ENCODE results near the gene PPP6R1.

The PPP6R1 gene

DNA sequence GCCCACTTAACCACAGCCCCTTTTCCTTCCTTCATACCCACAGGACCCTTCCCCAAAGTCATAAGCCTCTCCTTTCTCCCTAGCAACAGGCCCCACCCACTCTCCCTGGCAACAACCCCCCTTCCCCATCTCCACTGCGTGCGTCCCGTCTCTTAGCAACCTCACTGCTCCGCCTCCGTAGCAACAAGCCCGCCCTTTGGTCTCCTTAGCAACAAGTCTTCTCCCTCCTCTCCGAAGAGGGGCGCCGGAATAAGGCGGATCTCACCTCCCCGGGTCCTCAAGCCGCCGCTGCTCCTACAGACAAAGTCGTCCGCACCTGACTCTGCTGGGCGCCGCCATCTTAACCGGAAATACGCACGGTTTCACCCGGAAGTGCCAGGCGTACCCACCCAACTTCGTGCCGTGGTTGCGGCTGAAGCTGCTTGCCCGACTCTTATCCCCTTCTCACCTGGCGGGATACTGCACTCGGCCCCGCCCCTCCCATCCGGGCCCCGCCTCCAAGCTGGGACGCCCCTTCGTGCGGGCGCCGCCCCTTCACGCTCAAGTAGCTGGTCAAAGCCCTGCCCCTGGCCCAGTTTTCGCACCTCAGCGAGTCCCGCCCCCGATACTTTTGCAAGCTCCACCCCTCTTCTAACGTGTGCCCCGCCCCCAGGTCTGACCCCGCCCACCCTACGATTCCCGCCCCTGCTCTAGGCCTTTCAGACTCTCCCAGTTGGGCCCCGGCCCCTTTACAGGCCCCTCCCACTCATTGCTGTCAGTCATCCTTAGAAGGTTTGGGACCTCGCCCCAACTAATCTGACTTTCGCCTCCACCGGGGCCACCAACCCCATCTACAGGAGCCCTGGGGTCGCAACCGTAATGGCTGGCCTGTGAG lies 21.2 kb upstream of the PPP6R1 start, which contains the start of gene HSPBP1:
HSPBP1 (minus strand) TSS at position 341 of the 874 bp plus-strand sequence. CDS start 502 bp downstream, outside the sequence.
- peak; percentile 95 for DNase-seq

DNA sequence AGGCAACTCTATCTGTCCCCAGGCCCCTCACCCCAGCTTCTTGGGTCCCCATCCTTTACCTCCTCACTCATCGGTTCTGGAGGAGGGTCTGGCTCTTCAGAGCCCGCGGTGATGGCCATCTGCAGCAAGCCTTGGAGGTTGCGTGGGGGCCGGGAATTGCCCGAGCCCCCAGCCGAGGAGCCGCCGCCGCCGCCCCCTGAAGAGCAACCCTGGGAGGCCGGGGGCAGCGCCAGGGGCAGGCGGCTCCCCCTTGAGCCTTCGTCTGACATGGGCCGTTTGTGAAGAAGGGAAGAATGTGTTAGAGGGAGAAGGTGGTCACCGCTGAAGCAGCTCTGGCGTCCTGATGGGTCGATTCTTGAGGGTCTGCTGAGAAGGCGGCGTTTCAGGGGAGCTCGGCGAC lies 20.5 kb upstream of the PPP6R1 start:
- DNase-seq, result no peak

DNA sequence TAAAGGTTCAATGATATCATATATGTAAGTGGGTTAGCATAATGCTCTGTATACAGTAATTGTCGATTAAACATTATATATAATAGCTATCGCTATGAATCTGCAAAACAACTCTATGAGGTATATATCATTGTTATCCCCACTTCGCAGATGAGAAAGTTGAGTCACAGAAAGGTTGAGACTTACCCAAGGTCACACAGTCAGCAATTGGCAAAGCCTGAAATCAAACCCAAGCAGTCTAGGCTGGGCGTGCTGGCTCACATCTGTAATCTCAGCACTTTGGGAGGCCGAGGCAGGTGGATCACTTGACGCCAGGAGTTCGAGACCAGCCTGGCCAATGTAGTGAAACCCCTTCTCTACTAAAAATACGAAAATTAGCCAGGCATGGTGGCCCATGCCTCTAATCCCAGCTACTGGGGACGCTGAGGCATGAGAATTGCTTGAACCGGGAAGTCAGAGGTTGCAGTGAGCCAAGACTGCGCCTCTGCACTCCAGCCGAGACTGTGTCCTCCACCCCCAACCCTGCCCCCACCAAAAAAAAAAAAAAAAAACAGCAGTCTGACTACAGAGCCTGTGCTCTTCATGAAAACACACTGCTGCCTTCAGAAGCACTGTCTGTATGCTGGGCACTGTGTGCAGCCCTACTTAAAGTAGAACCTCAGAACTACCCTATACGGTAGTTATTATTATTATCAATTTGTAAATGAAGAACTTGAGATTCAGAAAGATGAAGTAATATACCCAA lies 19.7 kb upstream of the PPP6R1 start:
- no peak for DNase-seq

DNA sequence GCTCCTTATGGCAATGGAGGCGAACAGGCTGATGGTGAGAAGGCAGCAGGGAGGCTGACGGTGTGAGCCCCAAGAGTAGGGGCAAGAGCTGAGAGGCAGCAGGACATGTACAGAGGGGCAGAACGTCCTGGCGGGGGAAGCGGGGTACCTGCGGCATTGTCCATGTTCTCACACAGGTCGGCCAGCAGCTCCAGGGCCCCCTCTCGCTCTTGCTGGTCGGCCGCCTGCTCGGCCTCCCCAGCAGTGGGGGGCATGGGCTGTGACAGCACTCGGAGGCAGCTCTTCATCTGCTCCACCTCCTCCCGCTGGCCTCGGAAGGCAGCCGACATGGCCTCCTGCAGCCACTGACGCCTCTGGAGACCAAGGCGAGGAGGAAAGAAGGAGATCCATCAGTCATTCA lies 18.7 kb upstream of the PPP6R1 start:
- DNase-seq, result no peak

DNA sequence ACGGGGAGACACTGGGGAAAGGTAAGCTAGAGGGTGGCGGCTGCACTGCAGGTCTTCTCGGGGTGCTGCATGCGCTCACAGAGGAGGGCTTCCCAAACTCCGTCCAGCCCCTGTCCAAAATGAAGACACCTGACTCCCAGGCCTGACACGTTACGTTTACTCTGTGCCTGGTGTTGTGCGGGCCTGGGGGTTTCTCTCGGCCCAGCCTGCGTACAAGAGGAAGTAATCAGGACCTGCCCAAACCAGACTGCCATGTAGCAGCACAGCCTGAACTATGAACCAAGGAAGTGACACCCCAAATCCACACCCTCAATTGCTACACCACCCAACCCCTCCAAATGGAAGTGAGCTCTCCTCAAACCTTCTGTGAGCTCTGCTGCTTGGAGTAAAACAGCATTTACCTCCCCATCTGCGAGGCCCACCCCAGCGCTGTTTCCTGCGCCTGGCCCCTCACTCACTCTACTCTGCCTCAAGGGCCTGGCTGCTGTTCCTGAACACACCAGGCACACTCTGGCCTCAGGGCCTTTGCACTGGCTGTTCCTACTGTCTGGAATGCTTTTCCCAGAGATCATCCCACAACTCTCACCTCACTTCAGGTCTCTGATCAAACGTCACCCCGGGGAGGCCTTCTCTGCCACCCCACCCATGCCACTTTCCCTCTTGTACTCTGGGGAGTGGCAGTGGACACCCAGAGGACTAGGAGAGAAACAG lies 18.1 kb upstream of the PPP6R1 start:
- no peak for DNase-seq

DNA sequence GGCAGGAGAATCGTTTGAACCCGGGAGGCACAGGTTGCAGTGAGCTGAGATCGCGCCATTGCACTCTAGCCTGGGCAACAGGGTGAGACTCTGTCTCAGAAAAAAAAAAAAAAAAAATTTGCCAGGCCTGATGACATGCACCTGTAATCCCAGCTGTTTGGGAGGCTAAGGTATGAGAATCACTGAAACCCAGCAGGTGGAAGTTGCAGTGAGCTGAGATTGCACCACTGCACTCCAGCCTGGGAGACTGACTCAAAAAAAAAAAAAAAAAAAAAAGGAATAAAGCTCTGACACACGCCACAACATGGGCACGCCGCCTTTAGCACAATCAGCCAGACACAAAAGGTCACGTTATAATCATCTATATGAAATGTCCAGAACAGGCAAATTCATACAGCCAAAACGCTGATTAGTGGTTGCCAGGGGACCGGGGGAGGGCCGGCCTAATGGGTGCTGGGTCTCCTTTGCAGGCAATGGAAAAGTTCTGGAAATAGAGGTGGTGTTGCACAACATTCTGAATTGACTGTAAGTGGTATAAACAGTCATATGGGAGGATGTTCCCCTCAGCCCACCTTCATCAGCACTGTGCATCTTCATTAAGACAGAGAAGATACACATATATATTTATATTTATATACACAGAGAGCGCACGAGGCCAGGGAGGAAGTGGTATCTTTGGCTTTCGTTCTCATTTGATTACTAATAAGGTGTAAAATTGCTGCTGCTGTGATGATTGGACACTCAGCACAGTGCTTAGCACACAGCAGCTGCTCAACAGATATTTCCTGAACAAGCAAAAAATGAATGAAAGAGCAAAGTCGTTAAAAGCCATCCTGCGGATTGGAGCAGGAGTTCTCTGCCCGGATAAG lies 17.3 kb upstream of the PPP6R1 start:
- no peak for DNase-seq

DNA sequence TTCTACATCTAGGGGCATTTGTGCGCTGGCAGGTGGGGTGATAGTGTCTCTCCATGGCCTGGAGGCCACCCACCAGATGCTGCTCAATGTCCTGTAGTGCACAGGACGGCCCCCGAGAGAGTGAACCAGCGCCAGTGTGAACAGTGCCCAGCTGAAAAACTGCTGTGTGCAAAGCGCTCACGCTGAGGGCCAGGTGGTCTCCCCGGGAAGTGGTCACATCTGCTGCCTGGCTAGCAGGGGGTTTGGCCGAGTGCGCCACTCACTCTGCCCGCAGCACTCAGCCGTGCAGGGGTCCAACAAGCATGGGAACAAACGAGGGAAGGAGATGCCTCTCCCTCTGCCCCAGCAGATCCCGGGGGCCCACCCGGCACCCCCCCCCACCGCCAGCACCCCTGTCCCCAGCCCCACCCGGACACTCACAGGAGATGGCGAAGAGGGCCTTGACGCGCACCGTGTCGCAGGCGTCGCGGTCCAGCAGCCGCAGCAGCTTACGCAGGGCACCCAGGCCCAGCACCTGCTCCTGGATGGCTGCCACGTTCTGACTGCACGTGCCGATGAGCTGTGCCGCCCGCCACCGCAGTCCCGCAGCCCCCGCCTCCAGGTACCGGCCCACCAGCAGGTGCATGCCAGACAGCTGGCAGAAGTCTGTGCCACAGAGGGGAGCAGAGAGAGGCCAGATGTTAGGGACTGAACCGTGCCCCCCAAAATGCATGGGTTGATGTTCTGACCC lies 15.3 kb upstream of the PPP6R1 start:
- no peak for DNase-seq

DNA sequence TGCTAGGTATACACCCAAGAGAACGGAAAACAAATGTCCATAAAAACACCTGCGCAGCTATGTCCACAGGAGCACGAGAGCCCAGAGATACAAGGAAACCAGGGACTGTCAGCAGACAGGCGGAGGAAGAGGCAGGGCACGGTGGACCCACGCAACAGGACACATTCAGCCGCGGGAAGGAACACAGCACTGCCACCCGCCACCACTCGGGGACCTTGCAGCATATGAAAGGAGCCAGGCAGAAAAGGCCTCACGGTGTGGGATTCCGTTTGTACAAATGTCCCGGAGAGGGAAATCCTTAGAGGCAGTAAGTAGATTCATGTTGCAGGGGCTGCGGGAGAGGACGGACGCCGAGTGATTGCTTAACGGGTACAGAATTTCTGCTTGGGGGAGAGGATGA lies 13.3 kb upstream of the PPP6R1 start:
- DNase-seq, result no peak

DNA sequence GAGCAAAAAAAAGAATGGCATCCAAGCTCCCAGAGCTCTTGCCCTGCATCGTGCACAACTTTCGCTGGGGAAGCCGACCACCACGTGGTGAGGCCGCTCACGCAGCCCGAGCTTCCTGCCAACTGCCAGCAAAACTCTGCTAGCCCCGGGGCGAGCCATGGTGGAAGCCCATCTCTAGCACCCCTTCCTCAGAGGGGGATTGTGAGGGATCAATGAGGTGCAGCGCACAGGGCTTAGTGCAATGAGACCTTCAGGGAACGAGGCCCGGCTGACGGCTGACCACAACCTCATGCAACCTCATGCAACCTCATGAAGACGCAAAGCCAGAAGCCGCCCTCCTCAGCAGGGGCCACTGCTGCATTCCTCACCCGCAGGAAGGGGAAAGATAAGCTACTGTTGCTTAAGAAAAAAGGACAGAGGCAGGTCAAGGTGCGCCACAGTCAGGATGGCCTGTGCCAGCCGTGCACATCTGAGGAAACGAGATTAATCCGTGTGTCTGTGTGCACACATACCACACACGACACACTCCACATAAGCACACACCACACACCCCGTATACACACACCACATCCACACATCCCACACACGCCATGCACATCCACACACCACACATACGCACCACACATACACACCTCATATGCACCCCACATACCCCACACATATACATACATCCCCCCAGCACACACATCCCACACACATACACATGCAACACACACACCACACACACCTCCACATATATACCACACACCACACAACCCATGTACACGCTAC lies 11.5 kb upstream of the PPP6R1 start:
- no peak for DNase-seq

DNA sequence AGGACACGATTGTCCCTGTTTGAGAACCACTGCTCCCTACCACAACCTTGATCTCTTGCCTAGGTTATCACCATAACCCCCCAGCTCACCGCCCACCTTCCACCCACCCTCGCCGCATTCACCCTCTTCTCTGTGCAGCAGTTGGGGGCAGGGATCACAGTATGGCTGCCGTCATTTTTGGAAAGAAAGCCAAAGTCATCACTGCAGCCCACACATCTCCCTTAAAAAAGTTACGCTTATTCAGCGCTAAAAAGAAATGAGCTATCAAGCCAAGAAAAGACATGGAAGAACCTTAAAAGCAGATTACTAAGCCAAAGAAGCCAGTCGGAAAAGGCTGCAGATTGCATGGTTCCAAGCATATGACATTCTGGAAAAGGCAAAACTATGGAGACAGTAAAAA lies 10.5 kb upstream of the PPP6R1 start:
- no peak for DNase-seq

DNA sequence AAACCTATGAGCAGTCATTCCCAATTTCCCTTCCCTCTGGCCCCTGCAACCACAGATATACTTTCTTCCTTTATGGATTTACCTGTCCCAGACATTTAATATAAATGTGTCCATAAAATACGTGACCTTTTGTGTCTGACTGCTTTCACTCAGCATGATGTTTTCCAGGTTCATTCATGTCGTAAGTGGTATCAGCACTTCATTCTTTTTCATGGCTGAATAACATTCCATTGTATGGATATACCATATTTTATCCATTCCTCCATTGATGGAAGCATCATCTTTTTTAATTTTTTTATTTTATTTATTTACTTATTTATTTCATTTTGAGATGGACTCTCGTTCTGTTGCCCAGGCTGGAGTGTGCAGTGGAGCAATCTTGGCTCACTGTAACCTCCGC lies 8.0 kb upstream of the PPP6R1 start:
- DNase-seq, result no peak

DNA sequence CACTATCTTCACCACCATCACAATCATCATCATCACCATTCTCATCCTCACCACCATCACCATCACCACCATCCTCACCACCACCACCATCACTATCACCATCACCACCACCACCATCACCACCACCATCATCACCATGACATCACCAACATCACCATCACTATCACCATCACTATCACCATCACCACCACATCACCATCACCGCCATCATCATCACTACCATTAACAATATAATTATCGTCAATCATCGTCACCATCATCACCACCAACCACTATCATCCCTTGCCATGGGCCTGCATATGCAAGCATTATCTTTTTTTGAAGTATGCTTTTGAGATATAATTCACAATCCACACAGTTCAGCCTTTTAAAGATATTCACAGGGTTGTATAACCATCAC lies 7.6 kb upstream of the PPP6R1 start:
- no peak for DNase-seq

DNA sequence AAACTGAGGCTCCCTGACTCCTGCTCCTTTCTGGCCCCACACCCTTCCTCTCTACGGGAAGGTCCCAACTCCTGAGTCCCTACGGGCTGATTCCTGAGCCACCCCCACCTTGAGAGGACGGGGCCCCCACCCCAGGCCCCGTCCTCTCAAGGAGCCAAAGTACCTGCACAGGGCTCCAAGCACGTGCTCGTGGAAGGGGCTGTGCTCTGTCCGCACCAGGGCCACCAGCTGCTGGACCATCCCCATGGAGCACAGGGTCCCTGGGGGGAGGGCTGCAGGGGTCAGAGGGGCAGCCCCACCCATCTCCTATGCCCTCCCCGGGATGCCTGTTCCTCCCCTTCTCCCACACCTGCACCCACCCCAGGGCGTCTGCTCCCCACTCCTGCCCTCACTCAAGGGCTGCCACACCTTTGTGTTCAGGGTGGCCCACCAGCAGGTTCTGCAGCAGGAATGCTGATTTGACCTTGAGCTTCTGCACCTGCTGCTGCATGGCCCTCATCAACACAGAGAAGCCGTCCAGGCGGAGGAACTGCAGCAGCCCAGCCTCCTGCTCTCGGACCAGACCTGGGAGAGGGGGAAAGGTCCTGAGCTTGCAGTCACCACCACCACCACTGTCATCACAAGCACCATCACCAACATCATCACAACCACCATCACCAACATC lies 7.0 kb upstream of the PPP6R1 start:
- DNase-seq, result no peak

DNA sequence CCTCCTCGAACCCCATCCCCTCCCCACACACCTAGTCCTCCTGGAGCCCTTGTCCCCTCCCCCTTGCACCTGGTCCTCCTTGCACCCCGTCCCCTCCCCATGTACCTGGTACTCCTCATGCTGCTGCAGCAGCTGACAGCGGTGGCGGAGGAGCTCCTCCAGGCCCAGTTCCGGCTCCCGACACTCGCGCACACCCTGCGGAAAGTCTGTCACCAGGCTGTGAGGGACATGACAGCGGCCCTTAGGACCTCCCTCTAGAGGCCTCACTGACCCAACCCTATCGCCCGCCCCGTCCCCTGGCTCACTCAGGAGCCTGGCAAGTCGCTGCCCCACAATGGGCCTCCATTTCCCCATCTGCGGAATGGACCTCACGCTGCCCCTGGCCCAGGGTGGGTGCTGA lies 6.4 kb upstream of the PPP6R1 start:
- DNase-seq, result no peak

DNA sequence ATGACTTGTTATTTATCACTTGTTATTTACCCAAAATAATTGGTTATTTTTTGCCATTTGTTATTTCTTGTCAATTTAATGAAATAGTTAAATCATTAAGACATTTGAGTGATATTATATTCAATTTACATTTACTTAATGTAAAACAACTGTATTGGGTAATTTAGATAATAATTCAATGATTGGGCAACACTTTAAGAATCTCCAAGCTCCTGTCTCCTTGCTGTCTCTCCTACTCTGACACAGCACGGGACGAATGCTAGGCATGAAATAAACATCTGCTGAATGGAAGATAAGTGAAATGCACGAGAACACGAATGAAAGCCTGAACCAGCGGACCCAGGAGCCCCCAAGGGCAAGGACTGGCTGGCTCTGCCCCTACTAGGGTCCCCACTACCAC lies 5.7 kb upstream of the PPP6R1 start:
- DNase-seq, result no peak

DNA sequence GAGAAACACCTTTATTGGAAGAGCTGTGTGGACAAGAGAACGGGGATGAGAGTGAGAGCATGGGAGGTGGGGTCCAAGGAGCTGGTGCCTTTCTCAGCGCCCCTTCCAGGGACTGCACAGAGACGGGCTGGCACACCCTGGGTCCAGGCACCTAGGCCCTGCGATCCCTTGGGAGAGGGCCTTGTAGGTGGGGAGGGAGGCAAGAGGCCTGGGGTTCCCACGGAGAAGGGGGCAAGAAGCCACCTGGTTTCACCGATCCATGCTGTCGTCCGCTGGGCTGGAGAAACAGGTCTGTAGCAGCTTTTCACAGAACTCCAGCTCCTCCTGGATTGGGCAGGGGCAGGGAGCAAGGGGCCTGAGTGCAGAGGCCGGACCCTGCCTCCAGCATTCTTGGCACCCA lies 3.5 kb upstream of the PPP6R1 start:
- no peak for DNase-seq

DNA sequence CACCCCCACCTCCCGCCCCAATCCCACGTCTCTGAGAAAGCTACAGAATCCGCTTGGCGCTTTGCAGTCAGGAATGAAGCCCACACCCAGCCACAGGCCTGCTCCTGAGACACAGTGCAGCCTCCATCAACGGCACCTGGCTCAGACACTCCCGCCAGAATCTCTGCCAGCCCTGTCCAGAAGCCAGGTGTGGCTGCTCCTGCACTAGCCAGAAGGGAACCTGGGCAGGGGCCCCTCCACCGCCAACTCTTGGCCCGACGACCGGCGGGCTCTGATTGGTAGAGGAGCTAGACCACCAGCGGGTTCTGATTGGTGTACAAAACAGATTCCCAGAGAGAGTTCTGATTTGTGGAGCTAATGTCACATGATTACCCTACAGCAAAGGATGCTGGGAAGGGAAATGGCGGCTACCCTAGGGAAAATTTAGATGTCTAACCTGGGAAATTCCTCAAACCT lies 2.9 kb upstream of the PPP6R1 start:
- no peak for DNase-seq

DNA sequence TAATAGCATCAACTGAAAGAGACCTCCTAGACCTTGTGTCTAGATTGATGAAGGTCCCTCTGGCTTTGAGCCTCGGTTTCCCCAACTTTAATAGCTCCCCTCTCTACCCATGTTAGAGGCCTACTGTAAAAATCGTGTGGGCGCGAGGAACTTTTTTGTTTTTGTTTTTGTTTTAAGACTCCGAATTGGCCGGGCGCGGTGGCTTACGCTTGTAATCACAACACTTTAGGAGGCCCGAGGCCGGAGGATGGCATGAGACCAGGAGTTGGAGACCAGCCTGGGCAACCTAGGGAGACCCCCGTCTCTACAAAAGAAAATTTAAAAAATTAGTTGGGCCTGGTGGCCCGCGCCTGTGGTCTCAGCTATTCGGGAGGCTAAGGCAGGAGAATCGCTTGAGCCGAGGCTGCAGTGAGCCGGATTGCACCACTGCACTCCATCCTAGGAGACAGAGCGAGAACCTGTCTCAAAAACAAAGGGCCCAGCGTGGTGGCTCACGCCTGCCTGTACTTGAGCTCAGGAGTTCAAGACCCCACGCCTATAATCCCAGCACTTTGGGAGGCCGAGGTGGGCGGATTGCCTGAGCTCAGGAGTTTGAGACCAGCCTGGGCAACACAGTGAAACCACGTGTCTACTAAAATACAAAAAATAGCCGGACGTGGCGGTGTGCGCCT lies 858 bp upstream of the PPP6R1 start:
- no peak for DNase-seq

DNA sequence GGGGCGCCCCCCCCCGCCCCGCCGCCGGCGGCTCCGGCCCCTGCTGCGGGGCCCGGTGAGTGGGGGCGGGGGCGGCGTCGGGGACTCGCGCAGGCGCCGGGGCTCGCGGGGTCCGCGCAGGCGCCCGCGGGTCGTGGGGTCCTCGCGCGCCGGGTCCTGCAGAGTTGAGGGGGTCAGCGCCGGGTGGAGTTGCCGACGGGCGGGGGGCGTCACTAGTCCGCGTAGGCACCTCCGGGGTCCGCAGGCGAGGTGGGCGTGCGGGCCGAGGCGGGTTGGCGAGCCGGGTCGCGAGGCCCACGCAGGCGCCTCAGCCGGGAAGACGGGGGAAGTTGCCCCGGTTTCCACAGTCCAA lies 365 bp downstream of the PPP6R1 start:
- DNase-seq, result peak; percentile 41

All from right hindlimb (tissue), 1 donor.